PC-9 (cell line): Measurements from ENCODE around the gene BCL6. TPM values are rescaled to one million over a fixed set of nuclear protein-coding genes. Genes with fewer than 3 reads are reported as not detected.

Source experiments
- BruUV-seq: library from RNA; stranded (reverse); fragments of 400-500 nt; replicated peaks from 2 replicates; lab custom pipeline; 2021; lab: Mats Ljungman, UMichigan
- CTCF ChIA-PET: fragments of 300-600 bp; sonication (Branson Sonifier 250); formaldehyde crosslinking; loops from one replicate; lab custom pipeline; 2022; ENCODE audit warnings: antibody characterized with exemption; lab: Charles Lee
- POLR2A ChIA-PET: fragments of 300-600 bp; sonication (Branson Sonifier 250); formaldehyde crosslinking; loops from one replicate; lab custom pipeline; 2022; ENCODE audit warnings: antibody characterized with exemption; ENCODE audit not compliant: unreplicated experiment; lab: Charles Lee
- DNase-seq, 2 experiments: peaks; one replicate each; pipeline versions ENCODE4 v3.0.0 to v3.0.0-alpha.2; 2015 to 2022; ENCODE audit warnings: mixed read lengths in 1 of 2
- H2AFZ ChIP-seq: fragments of 200-600 bp; sonication (generic); 2 replicates; pipeline ENCODE4 v1.8.1; 2017; ENCODE audit warnings: antibody characterized with exemption
- H3F3A ChIP-seq: fragments of 200-600 bp; sonication (generic); 2 replicates; pipeline ENCODE4 v1.8.1; 2017; ENCODE audit warnings: antibody characterized with exemption, mild to moderate bottlenecking, low read depth; ENCODE audit not compliant: insufficient read depth
- H3K27ac ChIP-seq: fragments of 200-600 bp; sonication (generic); 2 replicates; pipeline ENCODE4 v1.6.1; 2016; ENCODE audit warnings: mixed run types
- H3K27me3 ChIP-seq: fragments of 200-600 bp; sonication (generic); 2 replicates; pipeline ENCODE4 v1.6.1; 2016; ENCODE audit warnings: low read depth, mixed run types; ENCODE audit not compliant: insufficient read depth
- H3K36me3 ChIP-seq: fragments of 200-600 bp; sonication (generic); 2 replicates; pipeline ENCODE4 v1.6.1; 2016; ENCODE audit warnings: low read depth, mixed run types
- H3K4me1 ChIP-seq: fragments of 200-600 bp; sonication (generic); replicated peaks from 2 replicates; pipeline ENCODE4 v1.6.1; 2016; ENCODE audit warnings: mixed run types; ENCODE audit not compliant: insufficient read depth
- H3K4me2 ChIP-seq: fragments of 200-600 bp; sonication (generic); 2 replicates; pipeline ENCODE4 v1.6.1; 2017; ENCODE audit warnings: mixed run types
- H3K4me3 ChIP-seq: fragments of 200-600 bp; sonication (generic); 2 replicates; pipeline ENCODE4 v1.6.1; 2016; ENCODE audit warnings: mixed run types
- H3K79me2 ChIP-seq: fragments of 200-600 bp; sonication (generic); 2 replicates; pipeline ENCODE4 v1.6.1; 2017; ENCODE audit warnings: low read depth, mixed run types
- H3K9me2 ChIP-seq: fragments of 200-600 bp; sonication (generic); 2 replicates; pipeline ENCODE4 v1.8.1; 2017; ENCODE audit warnings: mild to moderate bottlenecking; ENCODE audit not compliant: insufficient read depth
- H3K9me3 ChIP-seq: fragments of 200-600 bp; sonication (generic); 2 replicates; pipeline ENCODE4 v1.8.1; 2016; ENCODE audit warnings: low read depth; ENCODE audit not compliant: insufficient read depth
- H4K20me1 ChIP-seq: fragments of 200-600 bp; sonication (generic); 2 replicates; pipeline ENCODE4 v1.8.1; 2017; ENCODE audit not compliant: insufficient read depth
- EZH2 ChIP-seq: fragments of 200-600 bp; sonication (generic); IDR thresholded peaks from 2 replicates; pipeline ENCODE4 v1.8.0; 2017; ENCODE audit warnings: antibody characterized with exemption, low read depth
- intact Hi-C: fragments of 100-400 bp; cut with micrococcal nuclease; formaldehyde crosslinking; loops from one replicate; pipeline ENCODE4 v1.10.0; 2022; ENCODE audit not compliant: unreplicated experiment
- total RNA-seq: library from RNA; stranded (reverse); gene quantifications from 2 replicates; pipeline ENCODE4 v1.2.3, GENCODE V29; 2021
- TF ChIP-seq, protein P1 (sequence below): fragments of 200-600 bp; sonication (generic); conservative IDR thresholded peaks from 2 replicates; pipeline ENCODE4 v1.6.1; 2017; ENCODE audit warnings: mixed run types, antibody characterized with exemption, mild to moderate bottlenecking, moderate library complexity

Gene BCL6
- total RNA-seq, 1 experiment from 2014 or later, result 42.2 TPM

DNA sequence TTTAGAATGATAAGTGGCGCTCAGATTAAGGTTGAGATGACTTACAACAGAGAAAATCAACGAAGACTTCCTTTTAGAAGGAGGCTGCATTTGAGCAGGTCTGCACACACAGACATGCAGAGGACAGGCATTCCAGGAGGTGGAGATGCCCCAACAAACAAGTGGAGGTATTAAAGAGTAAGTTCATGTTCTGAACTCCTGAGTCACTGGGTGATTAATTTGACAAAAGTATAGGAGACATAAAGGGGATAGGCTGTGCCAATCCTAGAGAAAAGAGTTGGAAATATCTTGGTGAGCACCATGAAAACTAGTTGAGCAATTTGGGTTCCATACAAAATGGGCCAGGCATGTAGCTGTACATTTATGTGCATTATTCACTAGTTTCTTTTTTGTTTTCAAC is 33.5 kb upstream of the BCL6 start:
- no peaks in the 10 kb centered on the region for H3K79me2 ChIP-seq
- ChIA-PET CTCF (no interaction called here), POLR2A (no interaction called here)
- H4K20me1 ChIP-seq, result no peaks in the 10 kb centered on the region
- H3K9me3 ChIP-seq, result peaks cover 13% of the 10 kb centered on the region
- H3K4me1 ChIP-seq, result peaks cover 38% of the 10 kb centered on the region
- no peak for DNase-seq
- H3K4me3 ChIP-seq, result no peak overlapping the region
- H2AFZ ChIP-seq, result no peak overlapping the region
- no peaks in the 10 kb centered on the region for H3K36me3 ChIP-seq
- H3F3A ChIP-seq, result peaks cover 37% of the 10 kb centered on the region
- intact Hi-C loops, result no loop called here
- no peaks in the 10 kb centered on the region for H3K27me3 ChIP-seq
- TF ChIP-seq, protein P1, sequence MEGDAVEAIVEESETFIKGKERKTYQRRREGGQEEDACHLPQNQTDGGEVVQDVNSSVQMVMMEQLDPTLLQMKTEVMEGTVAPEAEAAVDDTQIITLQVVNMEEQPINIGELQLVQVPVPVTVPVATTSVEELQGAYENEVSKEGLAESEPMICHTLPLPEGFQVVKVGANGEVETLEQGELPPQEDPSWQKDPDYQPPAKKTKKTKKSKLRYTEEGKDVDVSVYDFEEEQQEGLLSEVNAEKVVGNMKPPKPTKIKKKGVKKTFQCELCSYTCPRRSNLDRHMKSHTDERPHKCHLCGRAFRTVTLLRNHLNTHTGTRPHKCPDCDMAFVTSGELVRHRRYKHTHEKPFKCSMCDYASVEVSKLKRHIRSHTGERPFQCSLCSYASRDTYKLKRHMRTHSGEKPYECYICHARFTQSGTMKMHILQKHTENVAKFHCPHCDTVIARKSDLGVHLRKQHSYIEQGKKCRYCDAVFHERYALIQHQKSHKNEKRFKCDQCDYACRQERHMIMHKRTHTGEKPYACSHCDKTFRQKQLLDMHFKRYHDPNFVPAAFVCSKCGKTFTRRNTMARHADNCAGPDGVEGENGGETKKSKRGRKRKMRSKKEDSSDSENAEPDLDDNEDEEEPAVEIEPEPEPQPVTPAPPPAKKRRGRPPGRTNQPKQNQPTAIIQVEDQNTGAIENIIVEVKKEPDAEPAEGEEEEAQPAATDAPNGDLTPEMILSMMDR, result no peak
- TF ChIP-seq EZH2, result no peak
- H3K9me2 ChIP-seq, result no peaks in the 10 kb centered on the region
- H3K27ac ChIP-seq, result no peak overlapping the region
- H3K4me2 ChIP-seq, result no peak overlapping the region
- BruUV-seq, result no TSS peak

DNA sequence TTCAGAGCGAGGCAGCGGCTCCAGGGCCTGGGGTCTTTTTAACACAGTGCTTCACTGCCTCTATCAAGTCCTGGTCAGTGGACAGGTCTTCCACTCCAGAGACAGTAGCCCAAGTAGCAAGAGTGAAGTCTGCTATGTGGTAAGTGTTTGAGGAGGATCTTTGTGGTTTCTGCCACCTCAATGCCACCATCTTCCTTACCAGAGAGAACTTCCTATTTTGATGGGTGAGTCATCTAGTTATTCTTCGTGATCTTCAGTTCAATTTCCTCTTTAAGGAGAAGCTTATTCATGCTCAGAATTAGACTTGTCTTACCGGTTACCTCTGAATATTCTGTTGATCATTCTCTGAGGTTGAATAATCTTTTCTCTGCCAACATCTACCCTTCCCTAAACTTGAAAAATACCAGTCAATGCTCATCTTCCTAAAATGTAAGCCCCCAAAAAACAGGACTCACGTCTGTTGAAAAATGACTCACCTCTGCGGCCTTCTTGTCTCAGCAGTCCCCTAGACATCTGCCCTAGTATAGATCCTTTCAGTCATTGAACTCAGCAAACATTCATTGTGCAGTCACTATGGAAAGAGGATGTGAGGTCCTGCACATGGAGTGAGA is 32.2 kb upstream of the BCL6 start:
- peaks cover 13% of the 10 kb centered on the region for H3K9me3 ChIP-seq
- intact Hi-C loops, result loop anchor here (1.0 kb wide), 1 partner anchor 27 kb away; no protein-coding TSS in a partner anchor
- peaks cover 26% of the 10 kb centered on the region for H3K4me1 ChIP-seq
- peak overlapping the region; percentile 72 for H3K27ac ChIP-seq
- H3K27me3 ChIP-seq, result no peaks in the 10 kb centered on the region
- H3K9me2 ChIP-seq, result no peaks in the 10 kb centered on the region
- POLR2A ChIA-PET, result interaction anchor here (0.7 kb wide), 1 partner anchor 833 kb away, joined by 4 read pairs; no protein-coding TSS in a partner anchor
- H3K79me2 ChIP-seq, result no peaks in the 10 kb centered on the region
- no peaks in the 10 kb centered on the region for H4K20me1 ChIP-seq
- H3K4me3 ChIP-seq, result peak overlapping the region; percentile 12; the same call in 1 of the 2 replicates
- no peaks in the 10 kb centered on the region for H3K36me3 ChIP-seq
- peak overlapping the region; percentile 63; the same call in 1 of the 2 replicates for H2AFZ ChIP-seq
- TF ChIP-seq, protein P1, result no peak
- no peak for TF ChIP-seq EZH2
- peak; percentile 35 to 96 for DNase-seq
- CTCF ChIA-PET, result no interaction called here
- H3K4me2 ChIP-seq, result peak overlapping the region; percentile 63
- no TSS peak for BruUV-seq
- peaks cover 25% of the 10 kb centered on the region for H3F3A ChIP-seq

DNA sequence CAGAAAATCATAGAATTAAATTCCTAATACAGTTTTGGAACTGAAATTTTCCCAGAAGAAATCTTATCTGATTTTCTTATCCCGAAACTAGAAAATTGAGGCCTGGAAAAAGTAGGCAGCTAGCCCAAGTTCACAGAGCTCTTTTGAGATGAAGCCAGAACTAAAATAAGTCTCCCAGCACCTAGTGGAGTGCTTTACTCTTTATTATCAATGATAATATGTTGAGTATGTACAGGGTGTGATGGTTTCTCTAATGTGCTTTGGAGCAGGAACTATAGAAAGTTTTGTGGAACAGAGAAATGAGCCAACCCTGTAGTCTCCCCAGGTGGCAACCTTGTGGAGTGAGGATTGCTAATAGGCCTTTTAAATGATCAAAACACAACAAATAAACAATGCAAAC is 30.3 kb upstream of the BCL6 start:
- Histone ChIP-seq H3F3A (peaks cover 20% of the 10 kb centered on the region), H3K36me3 (no peaks in the 10 kb centered on the region), H4K20me1 (no peaks in the 10 kb centered on the region), H3K4me3 (no peak overlapping the region), H3K79me2 (no peaks in the 10 kb centered on the region), H3K4me2 (no peak overlapping the region), H3K27me3 (no peaks in the 10 kb centered on the region), H3K9me3 (peaks cover 13% of the 10 kb centered on the region), H2AFZ (no peak overlapping the region), H3K4me1 (peaks cover 19% of the 10 kb centered on the region), H3K27ac (no peak overlapping the region), H3K9me2 (no peaks in the 10 kb centered on the region)
- CTCF ChIA-PET, result no interaction called here
- intact Hi-C loops, result no loop called here
- TF ChIP-seq, protein P1, result no peak
- TF ChIP-seq EZH2, result no peak
- POLR2A ChIA-PET, result no interaction called here
- no TSS peak for BruUV-seq
- DNase-seq, result no peak
